Endothelial cell (in vitro differentiated cells): Measurements from ENCODE around the gene MYO1D. TPM values are rescaled to one million over a fixed set of nuclear protein-coding genes. Genes with fewer than 3 reads are reported as not detected.

Experiments used
- DNase-seq: peaks from one replicate; pipeline ENCODE4 v3.0.0; 2021; ENCODE audit warnings: low spot score
- H3K27ac Mint-ChIP-seq: one replicate; pipeline ENCODE4 v1.8.0; 2021; ENCODE audit warnings: mixed read lengths, inconsistent platforms; ENCODE audit not compliant: unreplicated experiment
- H3K27me3 Mint-ChIP-seq: one replicate; pipeline ENCODE4 v1.8.0; 2021; ENCODE audit warnings: mild to moderate bottlenecking, moderate library complexity, mixed read lengths, inconsistent platforms; ENCODE audit not compliant: unreplicated experiment
- H3K36me3 Mint-ChIP-seq: one replicate; pipeline ENCODE4 v1.8.0; 2021; ENCODE audit warnings: mild to moderate bottlenecking, low read depth, mixed read lengths, inconsistent platforms; ENCODE audit not compliant: unreplicated experiment
- H3K4me1 Mint-ChIP-seq: one replicate; pipeline ENCODE4 v1.8.0; 2021; ENCODE audit warnings: mild to moderate bottlenecking, mixed read lengths, inconsistent platforms; ENCODE audit not compliant: unreplicated experiment
- H3K4me3 Mint-ChIP-seq: one replicate; pipeline ENCODE4 v1.8.0; 2021; ENCODE audit warnings: mild to moderate bottlenecking, mixed read lengths, inconsistent platforms; ENCODE audit not compliant: unreplicated experiment
- H3K9me3 Mint-ChIP-seq: one replicate; pipeline ENCODE4 v1.8.0; 2021; ENCODE audit warnings: mixed read lengths, inconsistent platforms; ENCODE audit not compliant: unreplicated experiment
- total RNA-seq: library from RNA; stranded (reverse); fragmentation: NEBNext Ultra II Directional; extraction: Animal tissue kit (Norgen Biotek cat#: 25700); gene quantifications from one replicate; pipeline ENCODE4 v1.2.1, GENCODE V29; 2021; ENCODE audit not compliant: unreplicated experiment
- TF ChIP-seq, protein P1 (sequence below): fragments of 200-600 bp; sonication (generic); IDR thresholded peaks from one replicate; pipeline ENCODE4 v1.5.0; 2021; ENCODE audit warnings: antibody characterized with exemption; ENCODE audit not compliant: unreplicated experiment

The MYO1D gene
- total RNA-seq, 1 donor from 2014 or later: 26.4 TPM

GRCh38 chr17:32515677-32516383 is 361.1 kb downstream of the MYO1D start:
- Mint-ChIP-seq H3K36me3 (no peaks in the 10 kb centered on the region), H3K27me3 (peaks cover 1% of the 10 kb centered on the region), H3K9me3 (no peaks in the 10 kb centered on the region), H3K27ac (no peak overlapping the region), H3K4me1 (peaks cover 20% of the 10 kb centered on the region), H3K4me3 (no peak overlapping the region)
- DNase-seq: no peak
- TF ChIP-seq, protein P1, sequence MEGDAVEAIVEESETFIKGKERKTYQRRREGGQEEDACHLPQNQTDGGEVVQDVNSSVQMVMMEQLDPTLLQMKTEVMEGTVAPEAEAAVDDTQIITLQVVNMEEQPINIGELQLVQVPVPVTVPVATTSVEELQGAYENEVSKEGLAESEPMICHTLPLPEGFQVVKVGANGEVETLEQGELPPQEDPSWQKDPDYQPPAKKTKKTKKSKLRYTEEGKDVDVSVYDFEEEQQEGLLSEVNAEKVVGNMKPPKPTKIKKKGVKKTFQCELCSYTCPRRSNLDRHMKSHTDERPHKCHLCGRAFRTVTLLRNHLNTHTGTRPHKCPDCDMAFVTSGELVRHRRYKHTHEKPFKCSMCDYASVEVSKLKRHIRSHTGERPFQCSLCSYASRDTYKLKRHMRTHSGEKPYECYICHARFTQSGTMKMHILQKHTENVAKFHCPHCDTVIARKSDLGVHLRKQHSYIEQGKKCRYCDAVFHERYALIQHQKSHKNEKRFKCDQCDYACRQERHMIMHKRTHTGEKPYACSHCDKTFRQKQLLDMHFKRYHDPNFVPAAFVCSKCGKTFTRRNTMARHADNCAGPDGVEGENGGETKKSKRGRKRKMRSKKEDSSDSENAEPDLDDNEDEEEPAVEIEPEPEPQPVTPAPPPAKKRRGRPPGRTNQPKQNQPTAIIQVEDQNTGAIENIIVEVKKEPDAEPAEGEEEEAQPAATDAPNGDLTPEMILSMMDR: no peak

DNA sequence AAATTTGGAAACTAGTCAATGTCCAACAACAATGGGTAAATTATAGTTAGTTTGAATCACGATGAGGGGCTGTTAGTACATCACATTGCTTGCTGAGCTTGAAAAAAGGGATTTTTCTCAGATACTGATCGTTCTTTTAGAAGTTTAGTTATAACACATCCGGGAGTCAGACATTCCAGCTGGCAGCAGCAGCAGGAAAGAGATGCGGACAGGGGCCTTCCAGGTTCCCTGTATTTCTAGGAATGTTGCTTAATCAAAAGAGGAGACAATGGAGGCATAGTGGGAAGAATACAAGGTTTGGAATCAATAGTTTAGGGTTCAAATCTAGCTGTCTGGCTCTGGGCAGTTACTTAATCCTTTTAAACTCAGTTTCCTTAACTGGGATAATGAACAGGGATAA is 362.3 kb downstream of the MYO1D start:
- TF ChIP-seq, protein P1: no peak
- no peaks in the 10 kb centered on the region for H3K9me3 Mint-ChIP-seq
- no peak overlapping the region for H3K27ac Mint-ChIP-seq
- H3K4me1 Mint-ChIP-seq: peaks cover 9% of the 10 kb centered on the region
- no peaks in the 10 kb centered on the region for H3K36me3 Mint-ChIP-seq
- no peak for DNase-seq
- H3K27me3 Mint-ChIP-seq: peaks cover 1% of the 10 kb centered on the region
- no peak overlapping the region for H3K4me3 Mint-ChIP-seq

DNA sequence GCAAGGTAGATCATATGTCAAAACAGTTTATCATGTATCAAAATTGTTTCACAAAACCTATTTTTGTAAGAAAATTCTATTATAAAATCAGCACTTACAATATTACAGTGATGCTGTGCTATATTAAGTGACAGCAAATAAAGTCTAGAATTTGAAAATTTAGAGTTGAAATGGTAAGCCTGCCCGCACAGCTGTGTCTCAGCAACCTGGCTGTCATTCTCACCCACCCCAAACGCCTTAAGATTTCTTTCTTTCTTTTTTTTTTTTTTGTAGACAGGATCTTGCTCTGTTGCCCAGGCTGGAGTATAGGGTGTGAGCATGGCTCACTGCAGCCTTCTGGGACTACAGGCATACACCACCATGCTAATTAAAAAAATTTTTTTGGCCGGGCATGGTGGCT is 363.3 kb downstream of the MYO1D start:
- no peak for DNase-seq
- Mint-ChIP-seq H3K9me3 (no peaks in the 10 kb centered on the region), H3K4me3 (no peak overlapping the region), H3K4me1 (peaks cover 4% of the 10 kb centered on the region), H3K36me3 (no peaks in the 10 kb centered on the region), H3K27ac (no peak overlapping the region), H3K27me3 (no peaks in the 10 kb centered on the region)
- TF ChIP-seq, protein P1: no peak

DNA sequence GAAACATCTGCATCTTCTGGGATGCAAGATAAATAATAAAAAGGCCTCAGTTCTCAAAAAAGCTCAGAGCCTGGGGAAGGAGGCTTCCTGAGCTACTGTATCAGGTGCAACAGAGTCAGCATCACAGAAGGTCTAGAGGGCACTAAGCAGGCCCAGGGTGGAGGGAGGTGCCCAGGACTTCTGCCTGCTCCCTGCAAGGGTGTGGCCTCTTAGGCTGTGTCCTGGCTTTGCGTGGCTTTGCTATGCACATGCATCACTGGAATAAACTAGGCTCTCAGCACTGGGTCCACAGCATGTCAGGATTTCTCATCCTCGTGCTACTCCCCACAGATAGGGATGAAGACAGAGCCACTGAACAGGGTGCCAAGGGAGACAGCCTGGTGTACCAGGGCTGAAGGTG is 364.6 kb downstream of the MYO1D start:
- TF ChIP-seq, protein P1: no peak
- Mint-ChIP-seq H3K27me3 (no peaks in the 10 kb centered on the region), H3K27ac (no peak overlapping the region), H3K9me3 (no peaks in the 10 kb centered on the region), H3K4me1 (peaks cover 3% of the 10 kb centered on the region), H3K4me3 (no peak overlapping the region), H3K36me3 (no peaks in the 10 kb centered on the region)
- no peak for DNase-seq

GRCh38 chr17:32510466-32510865 is 366.5 kb downstream of the MYO1D start:
- H3K27me3 Mint-ChIP-seq: no peaks in the 10 kb centered on the region
- H3K9me3 Mint-ChIP-seq: no peaks in the 10 kb centered on the region
- no peak overlapping the region for H3K4me3 Mint-ChIP-seq
- TF ChIP-seq, protein P1: no peak
- peaks cover 3% of the 10 kb centered on the region for H3K4me1 Mint-ChIP-seq
- no peak overlapping the region for H3K27ac Mint-ChIP-seq
- H3K36me3 Mint-ChIP-seq: no peaks in the 10 kb centered on the region
- no peak for DNase-seq
